ENCODE data around the gene FGF5.
"Not testable (repeated sequence)": the region's sequence is repeated elsewhere in the genome, so short reads cannot be mapped to it uniquely, and the experiment has no call there.

The FGF5 gene

GRCh38 chr4:80254114-80254513, 12.3 kb upstream of the FGF5 start:
- no peak for DNase-seq (ENCODE audit: low spot score)

- DNase-seq (ENCODE audit: low spot score): no peak
Measured at GRCh38 chr4:80255329-80256095, 11.0 kb upstream of the FGF5 start.

- DNase-seq (ENCODE audit: low spot score): no peak
Measured at GRCh38 chr4:80257851-80258250, 8.6 kb upstream of the FGF5 start.

GRCh38 chr4:80259012-80259411, 7.5 kb upstream of the FGF5 start:
- no peak for DNase-seq (ENCODE audit: low spot score)

GRCh38 chr4:80259817-80260216, 6.6 kb upstream of the FGF5 start:
- no peak for DNase-seq (ENCODE audit: low spot score)

- DNase-seq (ENCODE audit: low spot score): no peak
Measured at GRCh38 chr4:80261989-80262600, 4.4 kb upstream of the FGF5 start.

- no peak for DNase-seq (ENCODE audit: low spot score)
Measured at GRCh38 chr4:80263541-80264351, 2.7 kb upstream of the FGF5 start.

GRCh38 chr4:80264352-80264647, 2.2 kb upstream of the FGF5 start:
- no peak for DNase-seq (ENCODE audit: low spot score)

GRCh38 chr4:80264825-80265224, 1.6 kb upstream of the FGF5 start:
- DNase-seq (ENCODE audit: low spot score): no peak

GRCh38 chr4:80265571-80266252, 752 bp upstream of the FGF5 start:
- no peak for DNase-seq (ENCODE audit: low spot score)

- no peak for DNase-seq (ENCODE audit: low spot score)
Measured at GRCh38 chr4:80266902-80267380, 477 bp downstream of the FGF5 start.

- no peak for DNase-seq (ENCODE audit: low spot score)
Measured at GRCh38 chr4:80268081-80268823, 1.8 kb downstream of the FGF5 start.

- no peak for DNase-seq (ENCODE audit: low spot score)
Measured at GRCh38 chr4:80268936-80269335, 2.5 kb downstream of the FGF5 start.

- DNase-seq (ENCODE audit: low spot score): no peak
Measured at GRCh38 chr4:80270321-80270720, 3.9 kb downstream of the FGF5 start.

GRCh38 chr4:80270868-80271267, 4.4 kb downstream of the FGF5 start:
- no peak for DNase-seq (ENCODE audit: low spot score)

GRCh38 chr4:80271801-80272200, 5.3 kb downstream of the FGF5 start:
- DNase-seq (ENCODE audit: low spot score): no peak

GRCh38 chr4:80276931-80277330, 10.5 kb downstream of the FGF5 start:
- DNase-seq (ENCODE audit: low spot score): no peak

- DNase-seq (ENCODE audit: low spot score): no peak
Measured at GRCh38 chr4:80279751-80280150, 13.3 kb downstream of the FGF5 start.

- no peak for DNase-seq (ENCODE audit: low spot score)
Measured at GRCh38 chr4:80286451-80286850, 20.0 kb downstream of the FGF5 start.

GRCh38 chr4:80290665-80291064, 24.2 kb downstream of the FGF5 start:
- DNase-seq (ENCODE audit: low spot score): not testable (repeated sequence)

GRCh38 chr4:80294206-80294605, 27.7 kb downstream of the FGF5 start:
- no peak for DNase-seq (ENCODE audit: low spot score)

GRCh38 chr4:80295336-80295735, 28.9 kb downstream of the FGF5 start:
- no peak for DNase-seq (ENCODE audit: low spot score)
